Osteoblast (primary cell): ENCODE data around the gene INTS12. TPM values are rescaled to one million over a fixed set of nuclear protein-coding genes. Genes with fewer than 3 reads are reported as not detected.

Experiments used
- DNase-seq: peaks from one replicate; pipeline ENCODE4 v3.0.0; 2011; ENCODE audit warnings: low spot score, mixed read lengths; ENCODE audit not compliant: insufficient read length; ENCODE audit errors: missing footprints
- H2AFZ ChIP-seq: 2 replicates; pipeline ENCODE4 v1.6.0; 2011; ENCODE audit warnings: mild to moderate bottlenecking, low read length
- H3K27ac ChIP-seq: 2 replicates; pipeline ENCODE4 v1.5.1; 2011; ENCODE audit warnings: mild to moderate bottlenecking, low read depth, low read length, moderate library complexity
- H3K27me3 ChIP-seq: 2 replicates; pipeline ENCODE4 v1.6.0; 2012; ENCODE audit warnings: mild to moderate bottlenecking, control low read depth, inconsistent platforms, low read length, moderate library complexity; ENCODE audit not compliant: insufficient read depth
- H3K36me3 ChIP-seq: 2 replicates; pipeline ENCODE4 v1.5.1; 2011; ENCODE audit warnings: mild to moderate bottlenecking, low read length, control low read depth, moderate library complexity; ENCODE audit not compliant: insufficient read depth
- H3K4me1 ChIP-seq: 2 replicates; pipeline ENCODE4 v1.5.1; 2011; ENCODE audit warnings: mild to moderate bottlenecking, low read length, control low read depth, moderate library complexity; ENCODE audit not compliant: insufficient read depth
- H3K4me2 ChIP-seq: 2 replicates; pipeline ENCODE4 v1.6.0; 2011; ENCODE audit warnings: mild to moderate bottlenecking, low read length; ENCODE audit not compliant: insufficient read depth
- H3K4me3 ChIP-seq: fragments of 200-600 bp; sonication (generic); 3 replicates; pipeline ENCODE4 v1.5.1; 2012; ENCODE audit warnings: mild to moderate bottlenecking, low read length, inconsistent platforms; ENCODE audit not compliant: insufficient read depth
- H3K79me2 ChIP-seq: 2 replicates; pipeline ENCODE4 v1.6.0; 2012; ENCODE audit warnings: mild to moderate bottlenecking, low read length, control low read depth, inconsistent platforms; ENCODE audit not compliant: insufficient read depth
- H3K9me3 ChIP-seq: 2 replicates; pipeline ENCODE4 v1.5.1; 2011; ENCODE audit warnings: low read depth, low read length, control low read depth
- H4K20me1 ChIP-seq: 2 replicates; pipeline ENCODE4 v1.6.0; 2012; ENCODE audit warnings: mild to moderate bottlenecking, low read length, control low read depth; ENCODE audit not compliant: insufficient read depth
- CTCF ChIP-seq: IDR thresholded peaks from 2 replicates; pipeline ENCODE4 v1.5.1; 2011; ENCODE audit warnings: mild to moderate bottlenecking, low read depth, low read length, moderate library complexity; ENCODE audit errors: extremely low read depth
- total RNA-seq: library from RNA; depleted of rRNA; stranded (reverse); fragments of >200 nt; gene quantifications from 2 replicates; pipeline ENCODE4 v1.2.3, GENCODE V29; 2012

The INTS12 gene
- total RNA-seq, 1 donor, result 14.8 TPM

GRCh38 chr4:105661028-105661427 is 47.5 kb downstream of the INTS12 start:
- H3K79me2 ChIP-seq, result no peaks in the 10 kb centered on the region
- no peak for TF ChIP-seq CTCF
- no peak overlapping the region for H3K4me3 ChIP-seq
- H3K36me3 ChIP-seq, result no peaks in the 10 kb centered on the region
- H3K9me3 ChIP-seq, result no peaks in the 10 kb centered on the region
- H3K27me3 ChIP-seq, result no peaks in the 10 kb centered on the region
- H3K4me2 ChIP-seq, result no peak overlapping the region
- no peak overlapping the region for H2AFZ ChIP-seq
- H4K20me1 ChIP-seq, result no peaks in the 10 kb centered on the region
- DNase-seq, result no peak
- H3K4me1 ChIP-seq, result no peaks in the 10 kb centered on the region
- H3K27ac ChIP-seq, result no peak overlapping the region

- peaks cover 7% of the 10 kb centered on the region for H3K27me3 ChIP-seq
- H4K20me1 ChIP-seq, result no peaks in the 10 kb centered on the region
- no peak for TF ChIP-seq CTCF
- H3K9me3 ChIP-seq, result no peaks in the 10 kb centered on the region
- no peaks in the 10 kb centered on the region for H3K36me3 ChIP-seq
- H3K79me2 ChIP-seq, result no peaks in the 10 kb centered on the region
- no peak for DNase-seq
- no peak overlapping the region for H3K4me3 ChIP-seq
- H3K4me2 ChIP-seq, result no peak overlapping the region
- no peaks in the 10 kb centered on the region for H3K4me1 ChIP-seq
- H2AFZ ChIP-seq, result no peak overlapping the region
- no peak overlapping the region for H3K27ac ChIP-seq
Measured at GRCh38 chr4:105659190-105659589, 49.3 kb downstream of the INTS12 start.

- no peak for DNase-seq
- H4K20me1 ChIP-seq, result no peaks in the 10 kb centered on the region
- no peaks in the 10 kb centered on the region for H3K4me1 ChIP-seq
- H3K36me3 ChIP-seq, result no peaks in the 10 kb centered on the region
- no peaks in the 10 kb centered on the region for H3K79me2 ChIP-seq
- H3K27me3 ChIP-seq, result peaks cover 7% of the 10 kb centered on the region
- no peak overlapping the region for H3K4me3 ChIP-seq
- no peaks in the 10 kb centered on the region for H3K9me3 ChIP-seq
- TF ChIP-seq CTCF, result no peak
- no peak overlapping the region for H2AFZ ChIP-seq
- H3K4me2 ChIP-seq, result no peak overlapping the region
- H3K27ac ChIP-seq, result no peak overlapping the region
Measured at GRCh38 chr4:105657117-105657765, 51.2 kb downstream of the INTS12 start.

GRCh38 chr4:105652286-105652888 is 56.1 kb downstream of the INTS12 start:
- H3K4me3 ChIP-seq, result no peak overlapping the region
- H3K36me3 ChIP-seq, result no peaks in the 10 kb centered on the region
- H3K9me3 ChIP-seq, result no peaks in the 10 kb centered on the region
- H3K27me3 ChIP-seq, result peaks cover 7% of the 10 kb centered on the region
- no peak overlapping the region for H3K4me2 ChIP-seq
- H3K27ac ChIP-seq, result no peak overlapping the region
- no peaks in the 10 kb centered on the region for H3K79me2 ChIP-seq
- no peak for TF ChIP-seq CTCF
- H4K20me1 ChIP-seq, result no peaks in the 10 kb centered on the region
- no peak overlapping the region for H2AFZ ChIP-seq
- H3K4me1 ChIP-seq, result no peaks in the 10 kb centered on the region
- no peak for DNase-seq
